ENCODE results near the gene EXOC3L4.

The EXOC3L4 gene

GRCh38 chr14:103129301-103130016 is 34.9 kb downstream of the EXOC3L4 start:
- DNase-seq (ENCODE audit: low read depth): no peak
- TF ChIP-seq, protein P1, sequence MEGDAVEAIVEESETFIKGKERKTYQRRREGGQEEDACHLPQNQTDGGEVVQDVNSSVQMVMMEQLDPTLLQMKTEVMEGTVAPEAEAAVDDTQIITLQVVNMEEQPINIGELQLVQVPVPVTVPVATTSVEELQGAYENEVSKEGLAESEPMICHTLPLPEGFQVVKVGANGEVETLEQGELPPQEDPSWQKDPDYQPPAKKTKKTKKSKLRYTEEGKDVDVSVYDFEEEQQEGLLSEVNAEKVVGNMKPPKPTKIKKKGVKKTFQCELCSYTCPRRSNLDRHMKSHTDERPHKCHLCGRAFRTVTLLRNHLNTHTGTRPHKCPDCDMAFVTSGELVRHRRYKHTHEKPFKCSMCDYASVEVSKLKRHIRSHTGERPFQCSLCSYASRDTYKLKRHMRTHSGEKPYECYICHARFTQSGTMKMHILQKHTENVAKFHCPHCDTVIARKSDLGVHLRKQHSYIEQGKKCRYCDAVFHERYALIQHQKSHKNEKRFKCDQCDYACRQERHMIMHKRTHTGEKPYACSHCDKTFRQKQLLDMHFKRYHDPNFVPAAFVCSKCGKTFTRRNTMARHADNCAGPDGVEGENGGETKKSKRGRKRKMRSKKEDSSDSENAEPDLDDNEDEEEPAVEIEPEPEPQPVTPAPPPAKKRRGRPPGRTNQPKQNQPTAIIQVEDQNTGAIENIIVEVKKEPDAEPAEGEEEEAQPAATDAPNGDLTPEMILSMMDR (IDR thresholded peaks at IDR 0.05; ENCODE audit: insufficient read depth, low read depth, low read length, missing control alignments): no peak
- H3K4me3 ChIP-seq (ENCODE audit: low read depth, low read length): no peak overlapping the region

DNA sequence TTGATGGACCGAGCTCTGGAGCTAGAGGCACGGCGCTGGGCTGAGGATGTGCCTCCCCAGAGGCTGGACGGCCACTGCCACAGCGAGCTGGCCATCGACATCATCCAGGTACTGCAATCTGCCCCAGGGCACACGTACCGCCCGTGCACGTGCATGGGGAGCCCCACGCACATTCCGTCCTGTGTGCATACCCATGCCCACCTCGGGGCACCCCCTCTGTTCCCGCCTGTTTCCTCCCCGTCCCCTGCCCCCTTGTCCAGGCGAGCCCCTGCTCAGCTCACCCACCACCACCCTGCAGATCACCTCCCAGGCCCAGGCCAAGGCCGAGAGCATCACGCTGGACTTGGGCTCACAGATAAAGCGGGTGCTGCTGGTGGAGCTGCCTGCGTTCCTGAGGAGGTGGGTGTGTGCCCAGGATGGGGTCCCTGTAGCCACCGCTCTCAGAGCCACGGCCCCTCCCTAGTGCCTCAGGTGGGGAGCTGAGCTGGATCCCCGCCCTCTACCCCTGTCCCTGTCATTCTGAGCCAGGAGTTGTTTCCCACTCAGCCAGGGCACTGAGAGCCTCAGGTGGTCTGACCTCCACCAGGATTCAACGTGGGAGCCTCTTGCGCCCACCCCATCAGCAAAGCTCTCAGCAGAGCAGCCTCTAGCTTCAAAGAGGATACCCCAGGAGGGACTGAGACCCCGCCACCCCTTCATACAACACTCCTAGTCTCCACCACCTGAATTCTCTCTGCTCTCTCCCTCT is 35.7 kb downstream of the EXOC3L4 start:
- TF ChIP-seq, protein P1 (IDR thresholded peaks at IDR 0.05; ENCODE audit: insufficient read depth, low read depth, low read length, missing control alignments): no peak
- no peak overlapping the region for H3K4me3 ChIP-seq (ENCODE audit: low read depth, low read length)
- no peak for DNase-seq (ENCODE audit: low read depth)

- DNase-seq (ENCODE audit: low read depth): no peak
- no peak overlapping the region for H3K4me3 ChIP-seq (ENCODE audit: low read depth, low read length)
- TF ChIP-seq, protein P1 (IDR thresholded peaks at IDR 0.05; ENCODE audit: insufficient read depth, low read depth, low read length, missing control alignments): no peak
Measured at GRCh38 chr14:103130965-103131364, 36.4 kb downstream of the EXOC3L4 start.

DNA sequence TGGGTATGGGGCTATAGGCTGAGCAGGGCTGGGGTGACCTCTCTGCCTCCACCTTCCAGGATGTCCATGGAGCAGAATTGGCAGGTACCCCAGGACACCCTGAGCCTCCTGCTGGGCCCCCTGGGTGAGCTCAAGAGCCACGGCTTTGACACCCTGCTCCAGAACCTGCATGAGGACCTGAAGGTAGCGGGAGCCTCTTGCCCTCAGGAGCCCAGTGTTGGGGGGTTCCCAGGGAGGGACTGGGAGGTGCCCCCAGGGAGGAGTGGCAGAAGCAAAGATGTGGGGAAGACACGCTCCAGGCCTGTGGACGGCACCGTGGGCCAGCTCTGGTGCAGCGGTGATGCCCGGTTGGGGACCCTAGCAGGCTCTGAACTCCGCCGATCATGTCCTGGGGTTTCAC is 37.1 kb downstream of the EXOC3L4 start:
- DNase-seq (ENCODE audit: low read depth): no peak
- TF ChIP-seq, protein P1 (IDR thresholded peaks at IDR 0.05; ENCODE audit: insufficient read depth, low read depth, low read length, missing control alignments): no peak
- H3K4me3 ChIP-seq (ENCODE audit: low read depth, low read length): no peak overlapping the region

DNA sequence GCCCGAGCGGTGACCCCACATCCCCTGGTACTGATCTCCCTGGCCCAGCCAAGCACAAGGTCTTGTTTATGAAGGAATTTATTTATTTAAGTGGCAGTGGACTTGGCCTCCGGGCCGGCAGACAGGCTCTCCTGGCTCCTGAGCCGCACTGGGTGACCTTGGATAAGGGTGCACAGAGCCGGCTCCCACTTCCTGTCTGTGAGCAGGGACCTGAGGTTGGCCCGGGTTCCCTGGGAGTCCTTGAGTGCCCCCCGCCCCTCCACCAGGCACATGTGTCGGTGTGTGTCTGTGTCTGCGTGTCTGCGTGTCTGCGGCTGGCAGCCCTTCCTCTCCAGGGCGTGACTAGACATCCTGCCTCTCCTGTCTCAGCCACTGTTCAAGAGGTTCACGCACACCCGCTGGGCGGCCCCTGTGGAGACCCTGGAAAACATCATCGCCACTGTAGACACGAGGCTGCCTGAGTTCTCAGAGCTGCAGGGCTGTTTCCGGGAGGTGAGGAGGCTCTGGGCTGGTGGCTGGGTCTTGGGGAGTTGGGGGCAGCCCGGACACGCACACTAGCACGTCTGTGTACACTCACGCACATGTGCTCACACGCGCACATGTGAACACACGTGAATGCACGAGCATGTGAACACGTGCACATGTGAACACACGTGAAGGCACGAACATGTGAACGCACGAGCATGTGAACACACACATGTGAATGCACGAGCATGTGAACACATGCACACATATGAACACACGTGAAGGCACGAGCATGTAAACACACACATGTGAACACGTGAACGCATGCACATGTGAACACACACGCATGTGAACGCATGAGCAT is 38.1 kb downstream of the EXOC3L4 start:
- no peak overlapping the region for H3K4me3 ChIP-seq (ENCODE audit: low read depth, low read length)
- TF ChIP-seq, protein P1 (IDR thresholded peaks at IDR 0.05; ENCODE audit: insufficient read depth, low read depth, low read length, missing control alignments): no peak
- DNase-seq (ENCODE audit: low read depth): no peak

GRCh38 chr14:103133210-103134140 is 39.0 kb downstream of the EXOC3L4 start:
- H3K4me3 ChIP-seq (ENCODE audit: low read depth, low read length): no peak overlapping the region
- DNase-seq (ENCODE audit: low read depth): no peak
- TF ChIP-seq, protein P1 (IDR thresholded peaks at IDR 0.05; ENCODE audit: insufficient read depth, low read depth, low read length, missing control alignments): no peak
